GM23338 (cell line): ENCODE data around the gene GRID2IP. TPM values are rescaled to one million over a fixed set of nuclear protein-coding genes. Genes with fewer than 3 reads are reported as not detected.

ENCODE experiments used
- ATAC-seq: fragments of 200-7000 bp; cut with Tn5 transposase; 3 replicates; pipeline ENCODE4 v1.9.1; 2020
- DNase-seq: peaks from one replicate; pipeline ENCODE4 v3.0.0-alpha.2; 2015; ENCODE audit warnings: low spot score
- H2AFZ ChIP-seq: fragments of 200-600 bp; sonication (generic); 2 replicates; pipeline ENCODE4 v1.8.0; 2016; ENCODE audit warnings: antibody characterized with exemption, mild to moderate bottlenecking, moderate library complexity
- H3F3A ChIP-seq: fragments of 200-600 bp; sonication (generic); replicated peaks from 2 replicates; pipeline ENCODE4 v1.8.0; 2017; ENCODE audit warnings: antibody characterized with exemption, mixed run types, low read depth
- H3K27ac ChIP-seq: fragments of 200-600 bp; sonication (generic); 2 replicates; pipeline ENCODE4 v1.6.1; 2016; ENCODE audit warnings: low read depth
- H3K27me3 ChIP-seq: fragments of 200-600 bp; sonication (generic); 2 replicates; pipeline ENCODE4 v1.8.0; 2016; ENCODE audit warnings: mild to moderate bottlenecking, mixed run types, moderate library complexity; ENCODE audit not compliant: insufficient read depth
- H3K36me3 ChIP-seq: fragments of 200-600 bp; sonication (generic); 2 replicates; pipeline ENCODE4 v1.8.0; 2016; ENCODE audit warnings: mild to moderate bottlenecking; ENCODE audit not compliant: insufficient read depth
- H3K4me1 ChIP-seq: fragments of 200-600 bp; sonication (generic); 2 replicates; pipeline ENCODE4 v1.8.0; 2016; ENCODE audit warnings: mild to moderate bottlenecking, moderate library complexity; ENCODE audit not compliant: insufficient read depth
- H3K4me2 ChIP-seq: fragments of 200-600 bp; sonication (generic); 2 replicates; pipeline ENCODE4 v1.7.1; 2017; ENCODE audit warnings: mixed run types
- H3K4me3 ChIP-seq: fragments of 200-600 bp; sonication (generic); 2 replicates; pipeline ENCODE4 v1.6.1; 2016; ENCODE audit warnings: mixed run types
- H3K79me2 ChIP-seq: fragments of 200-600 bp; sonication (generic); replicated peaks from 2 replicates; pipeline ENCODE4 v1.8.0; 2017; ENCODE audit warnings: mild to moderate bottlenecking; ENCODE audit not compliant: insufficient read depth
- H3K9me2 ChIP-seq: fragments of 200-600 bp; sonication (generic); 2 replicates; pipeline ENCODE4 v1.8.0; 2017; ENCODE audit not compliant: insufficient read depth
- H4K20me1 ChIP-seq: fragments of 200-600 bp; sonication (generic); replicated peaks from 2 replicates; pipeline ENCODE4 v1.8.0; 2017; ENCODE audit warnings: mild to moderate bottlenecking; ENCODE audit not compliant: insufficient read depth
- H3K27ac Mint-ChIP-seq: 2 replicates; pipeline ENCODE4 v1.8.0; 2020; ENCODE audit warnings: inconsistent platforms, mild to moderate bottlenecking, moderate library complexity, mixed read lengths
- H3K27me3 Mint-ChIP-seq: 3 replicates; pipeline ENCODE4 v1.8.0; 2022; ENCODE audit warnings: low read depth, mild to moderate bottlenecking, moderate library complexity, mixed read lengths, inconsistent platforms; ENCODE audit not compliant: insufficient read depth, poor library complexity
- H3K36me3 Mint-ChIP-seq: 3 replicates; pipeline ENCODE4 v1.8.0; 2021; ENCODE audit warnings: low read depth, mild to moderate bottlenecking, inconsistent platforms, moderate library complexity, mixed read lengths
- H3K4me1 Mint-ChIP-seq: 3 replicates; pipeline ENCODE4 v1.8.0; 2020; ENCODE audit warnings: mild to moderate bottlenecking, inconsistent platforms, mixed read lengths
- H3K4me3 Mint-ChIP-seq: 3 replicates; pipeline ENCODE4 v1.8.0; 2021; ENCODE audit warnings: moderate library complexity, mild to moderate bottlenecking, inconsistent platforms, mixed read lengths
- H3K9me3 Mint-ChIP-seq: 3 replicates; pipeline ENCODE4 v1.8.0; 2020; ENCODE audit warnings: moderate library complexity, mild to moderate bottlenecking, inconsistent platforms, mixed read lengths
- CREB1 ChIP-seq: fragments of 250-450 bp; sonication (Bioruptor Pico); IDR thresholded peaks from 2 replicates; pipeline ENCODE4 v1.5.0; 2020; ENCODE audit warnings: low read depth, mild to moderate bottlenecking, moderate library complexity
- CTCF ChIP-seq, 2 experiments: fragments of 200-600 bp in 1 of 2; sonication (generic) in 1 of 2; conservative IDR thresholded peaks; 2 replicates each; pipeline versions ENCODE4 v1.5.1 to v1.6.1; 2016 to 2017; ENCODE audit warnings: antibody characterized with exemption in 2 of 2, low read depth in 2 of 2, mild to moderate bottlenecking in 2 of 2, moderate library complexity in 1 of 2
- ETS1 ChIP-seq: IDR thresholded peaks from 2 replicates; pipeline ENCODE4 v1.6.1; 2016; ENCODE audit warnings: antibody characterized with exemption
- EZH2 ChIP-seq: fragments of 200-600 bp; sonication (generic); IDR thresholded peaks from one replicate; pipeline ENCODE4 v1.8.0; 2017; ENCODE audit warnings: antibody characterized with exemption, mild to moderate bottlenecking, low read depth; ENCODE audit not compliant: unreplicated experiment
- EZH2phosphoT487 ChIP-seq: fragments of 200-600 bp; sonication (generic); IDR thresholded peaks from one replicate; pipeline ENCODE4 v1.8.1; 2018; ENCODE audit warnings: antibody characterized with exemption; ENCODE audit not compliant: unreplicated experiment
- JUNB ChIP-seq: IDR thresholded peaks from one replicate; pipeline ENCODE4 v1.6.1; 2016; ENCODE audit warnings: antibody characterized with exemption; ENCODE audit not compliant: unreplicated experiment
- NANOG ChIP-seq: IDR thresholded peaks from 2 replicates; pipeline ENCODE4 v1.6.1; 2016; ENCODE audit warnings: antibody characterized with exemption, borderline replicate concordance
- STAT1 ChIP-seq: IDR thresholded peaks from one replicate; pipeline ENCODE4 v1.6.1; 2016; ENCODE audit warnings: antibody characterized with exemption; ENCODE audit not compliant: unreplicated experiment
- ZNF114 ChIP-seq: fragments of 250-450 bp; sonication (Bioruptor Pico); IDR thresholded peaks from 2 replicates; pipeline ENCODE4 v1.5.0; 2020; ENCODE audit warnings: mild to moderate bottlenecking, moderate library complexity
- ZNF331 ChIP-seq: fragments of 250-450 bp; sonication (Bioruptor Pico); IDR thresholded peaks from 2 replicates; pipeline ENCODE4 v1.5.0; 2020; ENCODE audit warnings: low read depth, mild to moderate bottlenecking, moderate library complexity
- polyA plus RNA-seq: library from polyadenylated mRNA; unstranded; fragments of >200 nt; fragmentation: Nextera tagmentation; extraction: Ambion mirVana; gene quantifications from 2 replicates; pipeline ENCODE4 v1.2.1, GENCODE V29; 2016
- total RNA-seq: library from RNA; depleted of rRNA; stranded (reverse); fragments of >200 nt; shearing (Covaris generic); gene quantifications from 2 replicates; pipeline ENCODE4 v1.2.3, GENCODE V29; 2014
- TF ChIP-seq, protein P1 (sequence below): fragments of 250-450 bp; sonication (Bioruptor Pico); IDR thresholded peaks from 2 replicates; pipeline ENCODE4 v1.5.0; 2020; ENCODE audit warnings: mild to moderate bottlenecking, moderate library complexity
- TF ChIP-seq, protein P2 (sequence below): IDR thresholded peaks from one replicate; pipeline ENCODE4 v1.6.1; 2018; ENCODE audit warnings: antibody characterized with exemption; ENCODE audit not compliant: unreplicated experiment

The GRID2IP gene
- total and polyA plus RNA-seq, 2 experiments from 2014 or later, result 0.73 to 1.5 TPM

DNA sequence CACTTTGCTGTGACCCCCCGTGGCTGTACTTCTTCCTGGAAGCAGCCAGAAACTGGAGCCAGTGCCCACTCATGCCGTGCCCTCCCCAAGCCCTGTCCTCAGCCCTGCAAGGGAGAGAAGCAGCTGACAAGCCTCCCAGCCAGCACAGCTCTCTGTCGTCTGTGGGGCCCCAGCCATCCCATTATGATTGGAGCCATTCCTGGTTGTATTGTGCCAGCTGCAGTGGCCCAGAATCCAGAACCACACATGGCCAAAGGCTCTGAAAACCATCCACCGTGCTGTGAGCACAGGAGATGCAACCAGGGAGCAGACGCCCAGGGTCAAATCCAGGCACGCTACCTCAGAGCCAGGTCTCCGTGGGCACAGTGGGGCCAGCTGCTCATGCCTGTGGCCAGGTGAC is 18.7 kb downstream of the GRID2IP start (continued):
- TF ChIP-seq, protein P1, sequence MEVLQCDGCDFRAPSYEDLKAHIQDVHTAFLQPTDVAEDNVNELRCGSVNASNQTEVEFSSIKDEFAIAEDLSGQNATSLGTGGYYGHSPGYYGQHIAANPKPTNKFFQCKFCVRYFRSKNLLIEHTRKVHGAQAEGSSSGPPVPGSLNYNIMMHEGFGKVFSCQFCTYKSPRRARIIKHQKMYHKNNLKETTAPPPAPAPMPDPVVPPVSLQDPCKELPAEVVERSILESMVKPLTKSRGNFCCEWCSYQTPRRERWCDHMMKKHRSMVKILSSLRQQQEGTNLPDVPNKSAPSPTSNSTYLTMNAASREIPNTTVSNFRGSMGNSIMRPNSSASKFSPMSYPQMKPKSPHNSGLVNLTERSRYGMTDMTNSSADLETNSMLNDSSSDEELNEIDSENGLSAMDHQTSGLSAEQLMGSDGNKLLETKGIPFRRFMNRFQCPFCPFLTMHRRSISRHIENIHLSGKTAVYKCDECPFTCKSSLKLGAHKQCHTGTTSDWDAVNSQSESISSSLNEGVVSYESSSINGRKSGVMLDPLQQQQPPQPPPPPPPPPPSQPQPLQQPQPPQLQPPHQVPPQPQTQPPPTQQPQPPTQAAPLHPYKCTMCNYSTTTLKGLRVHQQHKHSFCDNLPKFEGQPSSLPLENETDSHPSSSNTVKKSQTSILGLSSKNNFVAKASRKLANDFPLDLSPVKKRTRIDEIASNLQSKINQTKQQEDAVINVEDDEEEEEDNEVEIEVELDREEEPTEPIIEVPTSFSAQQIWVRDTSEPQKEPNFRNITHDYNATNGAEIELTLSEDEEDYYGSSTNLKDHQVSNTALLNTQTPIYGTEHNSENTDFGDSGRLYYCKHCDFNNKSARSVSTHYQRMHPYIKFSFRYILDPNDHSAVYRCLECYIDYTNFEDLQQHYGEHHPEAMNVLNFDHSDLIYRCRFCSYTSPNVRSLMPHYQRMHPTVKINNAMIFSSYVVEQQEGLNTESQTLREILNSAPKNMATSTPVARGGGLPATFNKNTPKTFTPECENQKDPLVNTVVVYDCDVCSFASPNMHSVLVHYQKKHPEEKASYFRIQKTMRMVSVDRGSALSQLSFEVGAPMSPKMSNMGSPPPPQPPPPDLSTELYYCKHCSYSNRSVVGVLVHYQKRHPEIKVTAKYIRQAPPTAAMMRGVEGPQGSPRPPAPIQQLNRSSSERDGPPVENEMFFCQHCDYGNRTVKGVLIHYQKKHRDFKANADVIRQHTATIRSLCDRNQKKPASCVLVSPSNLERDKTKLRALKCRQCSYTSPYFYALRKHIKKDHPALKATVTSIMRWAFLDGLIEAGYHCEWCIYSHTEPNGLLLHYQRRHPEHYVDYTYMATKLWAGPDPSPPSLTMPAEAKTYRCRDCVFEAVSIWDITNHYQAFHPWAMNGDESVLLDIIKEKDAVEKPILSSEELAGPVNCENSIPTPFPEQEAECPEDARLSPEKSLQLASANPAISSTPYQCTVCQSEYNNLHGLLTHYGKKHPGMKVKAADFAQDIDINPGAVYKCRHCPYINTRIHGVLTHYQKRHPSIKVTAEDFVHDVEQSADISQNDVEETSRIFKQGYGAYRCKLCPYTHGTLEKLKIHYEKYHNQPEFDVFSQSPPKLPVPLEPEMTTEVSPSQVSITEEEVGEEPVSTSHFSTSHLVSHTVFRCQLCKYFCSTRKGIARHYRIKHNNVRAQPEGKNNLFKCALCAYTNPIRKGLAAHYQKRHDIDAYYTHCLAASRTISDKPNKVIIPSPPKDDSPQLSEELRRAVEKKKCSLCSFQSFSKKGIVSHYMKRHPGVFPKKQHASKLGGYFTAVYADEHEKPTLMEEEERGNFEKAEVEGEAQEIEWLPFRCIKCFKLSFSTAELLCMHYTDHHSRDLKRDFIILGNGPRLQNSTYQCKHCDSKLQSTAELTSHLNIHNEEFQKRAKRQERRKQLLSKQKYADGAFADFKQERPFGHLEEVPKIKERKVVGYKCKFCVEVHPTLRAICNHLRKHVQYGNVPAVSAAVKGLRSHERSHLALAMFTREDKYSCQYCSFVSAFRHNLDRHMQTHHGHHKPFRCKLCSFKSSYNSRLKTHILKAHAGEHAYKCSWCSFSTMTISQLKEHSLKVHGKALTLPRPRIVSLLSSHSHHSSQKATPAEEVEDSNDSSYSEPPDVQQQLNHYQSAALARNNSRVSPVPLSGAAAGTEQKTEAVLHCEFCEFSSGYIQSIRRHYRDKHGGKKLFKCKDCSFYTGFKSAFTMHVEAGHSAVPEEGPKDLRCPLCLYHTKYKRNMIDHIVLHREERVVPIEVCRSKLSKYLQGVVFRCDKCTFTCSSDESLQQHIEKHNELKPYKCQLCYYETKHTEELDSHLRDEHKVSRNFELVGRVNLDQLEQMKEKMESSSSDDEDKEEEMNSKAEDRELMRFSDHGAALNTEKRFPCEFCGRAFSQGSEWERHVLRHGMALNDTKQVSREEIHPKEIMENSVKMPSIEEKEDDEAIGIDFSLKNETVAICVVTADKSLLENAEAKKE, result no peak
- TF ChIP-seq STAT1 (no peak), CTCF (conservative IDR thresholded peaks at IDR 0.05; ENCODE audit: low read depth in 2 of 2) (no peak)

DNA sequence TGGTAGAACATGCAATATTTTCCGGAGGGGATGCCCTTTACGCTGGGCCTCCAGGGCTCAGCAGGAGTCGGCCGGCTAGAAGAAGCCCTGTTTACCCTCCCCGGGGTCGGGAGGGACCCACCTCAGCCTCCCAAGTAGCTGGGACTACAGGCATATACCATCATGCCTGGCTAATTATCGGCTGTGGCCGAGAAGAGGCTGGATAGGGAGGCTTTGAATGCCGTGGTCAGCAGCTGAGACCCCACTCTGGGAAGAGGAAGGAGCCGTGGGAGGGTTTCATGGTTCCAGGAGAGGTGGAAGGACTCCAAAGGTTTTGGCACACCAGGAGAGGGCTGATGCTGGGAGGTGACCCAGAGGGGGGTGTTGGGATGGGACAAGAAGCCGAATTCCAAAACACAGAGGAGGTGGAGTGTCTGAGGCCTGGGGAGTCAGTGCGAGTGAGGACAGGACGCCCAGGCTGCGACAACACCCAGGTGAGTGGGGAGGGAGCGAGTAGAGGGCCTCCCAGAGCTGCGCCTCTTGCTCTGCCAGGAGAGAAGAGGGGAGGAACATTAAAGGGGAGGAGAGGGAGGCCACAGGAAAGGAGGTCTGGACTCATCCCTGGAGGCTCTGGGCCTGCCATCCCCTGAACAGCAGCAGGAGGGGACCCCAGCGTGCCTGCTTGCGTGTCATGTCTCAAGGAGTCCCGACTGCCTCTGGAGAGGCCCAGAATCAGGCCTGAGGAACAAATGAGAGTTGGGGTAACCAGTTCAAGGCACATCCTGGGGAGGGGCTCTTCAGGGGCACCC is 19.6 kb downstream of the GRID2IP start:
- Histone ChIP-seq H4K20me1 (no peaks in the 10 kb centered on the region), H3K27ac (no peak overlapping the region), H3K79me2 (no peaks in the 10 kb centered on the region), H3K4me2 (peak overlapping the region; percentile 97), H3K36me3 (no peaks in the 10 kb centered on the region), H3K27me3 (peaks cover 93% of the 10 kb centered on the region), H3K4me3 (peak overlapping the region; percentile 95), H3K4me1 (peaks cover 20% of the 10 kb centered on the region), H2AFZ (peak overlapping the region; percentile 97), H3K9me2 (no peaks in the 10 kb centered on the region), H3F3A (no peaks in the 10 kb centered on the region; the same call in 1 of the 2 replicates)
- Mint-ChIP-seq H3K27ac (no peak overlapping the region; the same call in 1 of the 2 replicates), H3K4me1 (peaks cover 21% of the 10 kb centered on the region; the same call in 2 of the 3 replicates), H3K9me3 (no peaks in the 10 kb centered on the region), H3K27me3 (peaks cover 65% of the 10 kb centered on the region), H3K4me3 (peak overlapping the region; percentile 81), H3K36me3 (no peaks in the 10 kb centered on the region; the same call in 2 of the 3 replicates)
- ATAC-seq, result peak; percentile 2
- peak; percentile 42 for DNase-seq
- TF ChIP-seq ZNF114 (CRISPR knock-in tag) (no peak), EZH2 (no peak), NANOG (no peak), EZH2phosphoT487 (no peak), CREB1 (CRISPR knock-in tag) (no peak), ETS1 (no peak; the same call in 1 of the 2 replicates), JUNB (no peak), ZNF331 (CRISPR knock-in tag) (no peak)
- TF ChIP-seq, protein P2, sequence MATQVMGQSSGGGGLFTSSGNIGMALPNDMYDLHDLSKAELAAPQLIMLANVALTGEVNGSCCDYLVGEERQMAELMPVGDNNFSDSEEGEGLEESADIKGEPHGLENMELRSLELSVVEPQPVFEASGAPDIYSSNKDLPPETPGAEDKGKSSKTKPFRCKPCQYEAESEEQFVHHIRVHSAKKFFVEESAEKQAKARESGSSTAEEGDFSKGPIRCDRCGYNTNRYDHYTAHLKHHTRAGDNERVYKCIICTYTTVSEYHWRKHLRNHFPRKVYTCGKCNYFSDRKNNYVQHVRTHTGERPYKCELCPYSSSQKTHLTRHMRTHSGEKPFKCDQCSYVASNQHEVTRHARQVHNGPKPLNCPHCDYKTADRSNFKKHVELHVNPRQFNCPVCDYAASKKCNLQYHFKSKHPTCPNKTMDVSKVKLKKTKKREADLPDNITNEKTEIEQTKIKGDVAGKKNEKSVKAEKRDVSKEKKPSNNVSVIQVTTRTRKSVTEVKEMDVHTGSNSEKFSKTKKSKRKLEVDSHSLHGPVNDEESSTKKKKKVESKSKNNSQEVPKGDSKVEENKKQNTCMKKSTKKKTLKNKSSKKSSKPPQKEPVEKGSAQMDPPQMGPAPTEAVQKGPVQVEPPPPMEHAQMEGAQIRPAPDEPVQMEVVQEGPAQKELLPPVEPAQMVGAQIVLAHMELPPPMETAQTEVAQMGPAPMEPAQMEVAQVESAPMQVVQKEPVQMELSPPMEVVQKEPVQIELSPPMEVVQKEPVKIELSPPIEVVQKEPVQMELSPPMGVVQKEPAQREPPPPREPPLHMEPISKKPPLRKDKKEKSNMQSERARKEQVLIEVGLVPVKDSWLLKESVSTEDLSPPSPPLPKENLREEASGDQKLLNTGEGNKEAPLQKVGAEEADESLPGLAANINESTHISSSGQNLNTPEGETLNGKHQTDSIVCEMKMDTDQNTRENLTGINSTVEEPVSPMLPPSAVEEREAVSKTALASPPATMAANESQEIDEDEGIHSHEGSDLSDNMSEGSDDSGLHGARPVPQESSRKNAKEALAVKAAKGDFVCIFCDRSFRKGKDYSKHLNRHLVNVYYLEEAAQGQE, result no peak
